Measurements from ENCODE around the gene HELZ. TPM values are rescaled to one million over a fixed set of nuclear protein-coding genes. Genes with fewer than 3 reads are reported as not detected.

The HELZ gene
- total and polyA plus RNA-seq, 2 of the 8 experiments (the other 6 are each of a cell fraction or from before 2014, with no cell fraction given) = 10.0 to 48.7 TPM

GRCh38 chr17:67059372-67059771, 185.6 kb downstream of the HELZ start (continued):
- TF ChIP-seq RFX5 (IDR thresholded peaks at IDR 0.05; ENCODE audit: borderline replicate concordance, low read depth, low read length) (no peak), SP4 (IDR thresholded peaks at IDR 0.05; ENCODE audit: low read length) (no peak), CHD1 (IDR thresholded peaks at IDR 0.05; ENCODE audit: low read depth, low read length) (no peak), JUND (IDR thresholded peaks at IDR 0.05; ENCODE audit: low read length) (no peak)
